Loucy (cell line): ENCODE data around the gene SLC38A10.

Source experiments
- H2AFZ ChIP-seq: fragments of 200-600 bp; sonication (generic); 2 replicates; pipeline ENCODE4 v1.6.0; 2016; ENCODE audit warnings: antibody characterized with exemption, mild to moderate bottlenecking, low read length, moderate library complexity
- H3F3A ChIP-seq: fragments of 200-600 bp; 2 replicates; pipeline ENCODE4 v1.6.0; 2016; ENCODE audit warnings: antibody characterized with exemption, low read depth, mild to moderate bottlenecking
- H3K27me3 ChIP-seq: fragments of 200-600 bp; sonication (generic); 2 replicates; pipeline ENCODE4 v1.6.1; 2014; ENCODE audit warnings: low read length, mild to moderate bottlenecking; ENCODE audit not compliant: insufficient read depth, poor library complexity, severe bottlenecking
- H3K36me3 ChIP-seq: fragments of 200-600 bp; sonication (generic); 2 replicates; pipeline ENCODE4 v1.6.1; 2016; ENCODE audit warnings: low read length; ENCODE audit not compliant: insufficient read depth
- H3K4me1 ChIP-seq: fragments of 200-600 bp; sonication (generic); 2 replicates; pipeline ENCODE4 v1.5.1; 2014; ENCODE audit warnings: low read length, mild to moderate bottlenecking; ENCODE audit not compliant: insufficient read depth, poor library complexity, severe bottlenecking
- H3K4me2 ChIP-seq: fragments of 200-600 bp; sonication (generic); 2 replicates; pipeline ENCODE4 v1.6.0; 2014; ENCODE audit warnings: antibody characterized with exemption, low read length, low read depth, mild to moderate bottlenecking; ENCODE audit not compliant: poor library complexity, severe bottlenecking
- H3K4me3 ChIP-seq: fragments of 200-600 bp; sonication (generic); 2 replicates; pipeline ENCODE4 v1.5.1; 2014; ENCODE audit warnings: low read length, mild to moderate bottlenecking, mixed read lengths; ENCODE audit not compliant: poor library complexity, severe bottlenecking
- H3K79me2 ChIP-seq: fragments of 200-600 bp; sonication (generic); 2 replicates; pipeline ENCODE4 v1.6.1; 2014; ENCODE audit warnings: low read length; ENCODE audit not compliant: insufficient read depth
- H3K9ac ChIP-seq: fragments of 200-600 bp; sonication (generic); 2 replicates; pipeline ENCODE4 v1.6.0; 2014; ENCODE audit warnings: mild to moderate bottlenecking, low read depth, low read length, moderate library complexity; ENCODE audit not compliant: poor library complexity, severe bottlenecking
- H3K9me2 ChIP-seq: fragments of 200-600 bp; sonication (generic); replicated peaks from 2 replicates; pipeline ENCODE4 v1.6.1; 2016; ENCODE audit warnings: low read depth, low read length, mixed read lengths
- H3K9me3 ChIP-seq: fragments of 200-600 bp; sonication (generic); 2 replicates; pipeline ENCODE4 v1.6.1; 2014; ENCODE audit warnings: mild to moderate bottlenecking, antibody characterized with exemption, low read length, low read depth; ENCODE audit not compliant: insufficient read depth
- H4K20me1 ChIP-seq: fragments of 200-600 bp; sonication (generic); 2 replicates; pipeline ENCODE4 v1.6.0; 2014; ENCODE audit warnings: antibody characterized with exemption, low read length, mild to moderate bottlenecking; ENCODE audit not compliant: insufficient read depth, poor library complexity, severe bottlenecking
- CTCF ChIP-seq: fragments of 200-600 bp; sonication (generic); conservative IDR thresholded peaks from 2 replicates; pipeline ENCODE4 v1.5.1; 2014; ENCODE audit warnings: mild to moderate bottlenecking, antibody characterized with exemption, low read length
- EZH2phosphoT487 ChIP-seq: fragments of 200-600 bp; IDR thresholded peaks from 2 replicates; pipeline ENCODE4 v1.6.1; 2018; ENCODE audit warnings: antibody characterized with exemption, mild to moderate bottlenecking, moderate library complexity, borderline replicate concordance

Gene SLC38A10

GRCh38 chr17:81287152-81287551 lies 8.0 kb downstream of the SLC38A10 start:
- Histone ChIP-seq H3K27me3 (no peaks in the 10 kb centered on the region), H3K79me2 (peaks cover 82% of the 10 kb centered on the region), H2AFZ (no peak overlapping the region), H3K9me2 (no peaks in the 10 kb centered on the region), H4K20me1 (no peaks in the 10 kb centered on the region), H3K4me3 (no peak overlapping the region), H3K4me1 (peaks cover 24% of the 10 kb centered on the region), H3K9ac (peak overlapping the region; percentile 95), H3K9me3 (no peaks in the 10 kb centered on the region), H3K4me2 (no peak overlapping the region), H3F3A (0 out of 2 replicates have a peak, but pooled peaks cover 5% of the 10 kb centered on the region), H3K36me3 (no peaks in the 10 kb centered on the region)
- no peak for TF ChIP-seq EZH2phosphoT487
- TF ChIP-seq CTCF = no peak

GRCh38 chr17:81286491-81287145 lies 8.5 kb downstream of the SLC38A10 start:
- Histone ChIP-seq H3K27me3 (no peaks in the 10 kb centered on the region), H3K36me3 (no peaks in the 10 kb centered on the region), H3K4me1 (peaks cover 23% of the 10 kb centered on the region), H3K9me3 (no peaks in the 10 kb centered on the region), H3K4me2 (peak overlapping the region; percentile 84), H3K4me3 (peak overlapping the region; percentile 81), H3K79me2 (peaks cover 87% of the 10 kb centered on the region), H2AFZ (no peak overlapping the region), H4K20me1 (no peaks in the 10 kb centered on the region), H3K9ac (peak overlapping the region; percentile 95), H3F3A (0 out of 2 replicates have a peak, but pooled peaks cover 5% of the 10 kb centered on the region), H3K9me2 (no peaks in the 10 kb centered on the region)
- no peak for TF ChIP-seq CTCF
- TF ChIP-seq EZH2phosphoT487 = no peak

- Histone ChIP-seq H3K9me2 (no peaks in the 10 kb centered on the region), H4K20me1 (no peaks in the 10 kb centered on the region), H3K9ac (peak overlapping the region; percentile 95), H3K79me2 (peaks cover 79% of the 10 kb centered on the region), H3K36me3 (no peaks in the 10 kb centered on the region), H3K4me2 (peak overlapping the region; percentile 84), H3K4me1 (peaks cover 20% of the 10 kb centered on the region), H3K9me3 (no peaks in the 10 kb centered on the region), H2AFZ (peak overlapping the region; percentile 68; the same call in 1 of the 2 replicates), H3K27me3 (no peaks in the 10 kb centered on the region), H3F3A (0 out of 2 replicates have a peak, but pooled peaks cover 5% of the 10 kb centered on the region), H3K4me3 (peak overlapping the region; percentile 81)
- TF ChIP-seq EZH2phosphoT487 = no peak
- no peak for TF ChIP-seq CTCF
Measured at GRCh38 chr17:81285894-81286293, 9.2 kb downstream of the SLC38A10 start.
